PC-9 (cell line): ENCODE measurements around the gene FNBP1L. TPM values are rescaled to one million over a fixed set of nuclear protein-coding genes. Genes with fewer than 3 reads are reported as not detected.
A peak's percentile ranks its signal among the peaks of the same experiment; 100 is the strongest.

Experiments used
- BruUV-seq: library from RNA; stranded (reverse); fragments of 400-500 nt; replicated peaks from 2 replicates; lab custom pipeline; 2021; lab: Mats Ljungman, UMichigan
- CTCF ChIA-PET: fragments of 300-600 bp; sonication (Branson Sonifier 250); formaldehyde crosslinking; loops from one replicate; lab custom pipeline; 2022; ENCODE audit warnings: antibody characterized with exemption; lab: Charles Lee
- POLR2A ChIA-PET: fragments of 300-600 bp; sonication (Branson Sonifier 250); formaldehyde crosslinking; loops from one replicate; lab custom pipeline; 2022; ENCODE audit warnings: antibody characterized with exemption; ENCODE audit not compliant: unreplicated experiment; lab: Charles Lee
- DNase-seq, 2 experiments: peaks; one replicate each; pipeline versions ENCODE4 v3.0.0 to v3.0.0-alpha.2; 2015 to 2022; ENCODE audit warnings: mixed read lengths in 1 of 2
- H2AFZ ChIP-seq: fragments of 200-600 bp; sonication (generic); 2 replicates; pipeline ENCODE4 v1.8.1; 2017; ENCODE audit warnings: antibody characterized with exemption
- H3F3A ChIP-seq: fragments of 200-600 bp; sonication (generic); 2 replicates; pipeline ENCODE4 v1.8.1; 2017; ENCODE audit warnings: antibody characterized with exemption, mild to moderate bottlenecking, low read depth; ENCODE audit not compliant: insufficient read depth
- H3K27ac ChIP-seq: fragments of 200-600 bp; sonication (generic); 2 replicates; pipeline ENCODE4 v1.6.1; 2016; ENCODE audit warnings: mixed run types
- H3K27me3 ChIP-seq: fragments of 200-600 bp; sonication (generic); 2 replicates; pipeline ENCODE4 v1.6.1; 2016; ENCODE audit warnings: low read depth, mixed run types; ENCODE audit not compliant: insufficient read depth
- H3K36me3 ChIP-seq: fragments of 200-600 bp; sonication (generic); 2 replicates; pipeline ENCODE4 v1.6.1; 2016; ENCODE audit warnings: low read depth, mixed run types
- H3K4me1 ChIP-seq: fragments of 200-600 bp; sonication (generic); replicated peaks from 2 replicates; pipeline ENCODE4 v1.6.1; 2016; ENCODE audit warnings: mixed run types; ENCODE audit not compliant: insufficient read depth
- H3K4me2 ChIP-seq: fragments of 200-600 bp; sonication (generic); 2 replicates; pipeline ENCODE4 v1.6.1; 2017; ENCODE audit warnings: mixed run types
- H3K4me3 ChIP-seq: fragments of 200-600 bp; sonication (generic); 2 replicates; pipeline ENCODE4 v1.6.1; 2016; ENCODE audit warnings: mixed run types
- H3K79me2 ChIP-seq: fragments of 200-600 bp; sonication (generic); 2 replicates; pipeline ENCODE4 v1.6.1; 2017; ENCODE audit warnings: low read depth, mixed run types
- H3K9me2 ChIP-seq: fragments of 200-600 bp; sonication (generic); 2 replicates; pipeline ENCODE4 v1.8.1; 2017; ENCODE audit warnings: mild to moderate bottlenecking; ENCODE audit not compliant: insufficient read depth
- H3K9me3 ChIP-seq: fragments of 200-600 bp; sonication (generic); 2 replicates; pipeline ENCODE4 v1.8.1; 2016; ENCODE audit warnings: low read depth; ENCODE audit not compliant: insufficient read depth
- H4K20me1 ChIP-seq: fragments of 200-600 bp; sonication (generic); 2 replicates; pipeline ENCODE4 v1.8.1; 2017; ENCODE audit not compliant: insufficient read depth
- CTCF ChIP-seq: fragments of 200-600 bp; sonication (generic); conservative IDR thresholded peaks from 2 replicates; pipeline ENCODE4 v1.6.1; 2017; ENCODE audit warnings: mixed run types, antibody characterized with exemption, mild to moderate bottlenecking, moderate library complexity
- EZH2 ChIP-seq: fragments of 200-600 bp; sonication (generic); IDR thresholded peaks from 2 replicates; pipeline ENCODE4 v1.8.0; 2017; ENCODE audit warnings: antibody characterized with exemption, low read depth
- intact Hi-C: fragments of 100-400 bp; cut with micrococcal nuclease; formaldehyde crosslinking; loops from one replicate; pipeline ENCODE4 v1.10.0; 2022; ENCODE audit not compliant: unreplicated experiment
- total RNA-seq: library from RNA; stranded (reverse); gene quantifications from 2 replicates; pipeline ENCODE4 v1.2.3, GENCODE V29; 2021

FNBP1L gene
- total RNA-seq, 1 experiment from 2014 or later, result 34.3 TPM

GRCh38 chr1:93597709-93598108 lies 149.8 kb downstream of the FNBP1L start:
- Histone ChIP-seq H3F3A (peaks cover 97% of the 10 kb centered on the region), H3K9me2 (no peaks in the 10 kb centered on the region), H3K27me3 (no peaks in the 10 kb centered on the region), H3K9me3 (no peaks in the 10 kb centered on the region), H3K27ac (peak overlapping the region; percentile 14; the same call in 1 of the 2 replicates), H3K36me3 (peaks cover 80% of the 10 kb centered on the region), H2AFZ (no peak overlapping the region), H3K4me2 (no peak overlapping the region), H4K20me1 (peaks cover 100% of the 10 kb centered on the region), H3K79me2 (peaks cover 100% of the 10 kb centered on the region), H3K4me3 (no peak overlapping the region), H3K4me1 (peaks cover 26% of the 10 kb centered on the region)
- CTCF ChIA-PET, result no interaction called here
- BruUV-seq, result no TSS peak
- POLR2A ChIA-PET, result no interaction called here
- DNase-seq, result no peak
- intact Hi-C loops, result no loop called here
- TF ChIP-seq EZH2 (no peak), CTCF (no peak)

- no peaks in the 10 kb centered on the region for H3K9me3 ChIP-seq
- peaks cover 19% of the 10 kb centered on the region; the same call in 1 of the 2 replicates for H3K4me1 ChIP-seq
- no peak for DNase-seq
- H3K4me2 ChIP-seq, result no peak overlapping the region
- H4K20me1 ChIP-seq, result peaks cover 100% of the 10 kb centered on the region
- no TSS peak for BruUV-seq
- intact Hi-C loops, result no loop called here
- H3F3A ChIP-seq, result peaks cover 95% of the 10 kb centered on the region
- POLR2A ChIA-PET, result interaction anchor here (0.6 kb wide), 1 partner anchor 53 kb away, joined by 9 read pairs; no protein-coding TSS in a partner anchor
- peaks cover 100% of the 10 kb centered on the region for H3K79me2 ChIP-seq
- TF ChIP-seq EZH2 (no peak), CTCF (no peak)
- H3K9me2 ChIP-seq, result no peaks in the 10 kb centered on the region
- H3K36me3 ChIP-seq, result peaks cover 76% of the 10 kb centered on the region
- CTCF ChIA-PET, result no interaction called here
- no peak overlapping the region for H3K4me3 ChIP-seq
- no peaks in the 10 kb centered on the region for H3K27me3 ChIP-seq
- no peak overlapping the region for H2AFZ ChIP-seq
- H3K27ac ChIP-seq, result peak overlapping the region; percentile 17; the same call in 1 of the 2 replicates
Observed at GRCh38 chr1:93598396-93598795, 150.5 kb downstream of the FNBP1L start.

GRCh38 chr1:93598861-93599439 lies 151.0 kb downstream of the FNBP1L start:
- Histone ChIP-seq H3K79me2 (peaks cover 100% of the 10 kb centered on the region), H3K4me1 (peaks cover 14% of the 10 kb centered on the region; the same call in 1 of the 2 replicates), H3K27me3 (no peaks in the 10 kb centered on the region), H3K4me3 (no peak overlapping the region), H3K27ac (peak overlapping the region; percentile 17; the same call in 1 of the 2 replicates), H4K20me1 (peaks cover 100% of the 10 kb centered on the region), H3K9me3 (no peaks in the 10 kb centered on the region), H3K9me2 (no peaks in the 10 kb centered on the region), H3F3A (peaks cover 95% of the 10 kb centered on the region), H3K4me2 (no peak overlapping the region), H2AFZ (no peak overlapping the region), H3K36me3 (peaks cover 76% of the 10 kb centered on the region)
- CTCF ChIA-PET, result no interaction called here
- intact Hi-C loops, result no loop called here
- no TSS peak for BruUV-seq
- no peak for TF ChIP-seq EZH2
- TF ChIP-seq CTCF, result no peak
- DNase-seq, result no peak
- POLR2A ChIA-PET, result interaction anchor here (0.6 kb wide), 1 partner anchor 53 kb away, joined by 9 read pairs; no protein-coding TSS in a partner anchor
